GM23338 (cell line): ENCODE results near the gene ALKBH4.
"Not testable (repeated sequence)": the region's sequence is repeated elsewhere in the genome, so short reads cannot be mapped to it uniquely, and the experiment has no call there.

Experiments
- CREB1 ChIP-seq: fragments of 250-450 bp; sonication (Bioruptor Pico); IDR thresholded peaks from 2 replicates; pipeline ENCODE4 v1.5.0; 2020; ENCODE audit warnings: low read depth, mild to moderate bottlenecking, moderate library complexity
- CTCF ChIP-seq, 2 experiments: fragments of 200-600 bp in 1 of 2; sonication (generic) in 1 of 2; conservative IDR thresholded peaks; 2 replicates each; pipeline versions ENCODE4 v1.5.1 to v1.6.1; 2016 to 2017; ENCODE audit warnings: antibody characterized with exemption in 2 of 2, low read depth in 2 of 2, mild to moderate bottlenecking in 2 of 2, moderate library complexity in 1 of 2
- EZH2 ChIP-seq: fragments of 200-600 bp; sonication (generic); IDR thresholded peaks from one replicate; pipeline ENCODE4 v1.8.0; 2017; ENCODE audit warnings: antibody characterized with exemption, mild to moderate bottlenecking, low read depth; ENCODE audit not compliant: unreplicated experiment
- EZH2phosphoT487 ChIP-seq: fragments of 200-600 bp; sonication (generic); IDR thresholded peaks from one replicate; pipeline ENCODE4 v1.8.1; 2018; ENCODE audit warnings: antibody characterized with exemption; ENCODE audit not compliant: unreplicated experiment
- JUNB ChIP-seq: IDR thresholded peaks from one replicate; pipeline ENCODE4 v1.6.1; 2016; ENCODE audit warnings: antibody characterized with exemption; ENCODE audit not compliant: unreplicated experiment
- NANOG ChIP-seq: IDR thresholded peaks from 2 replicates; pipeline ENCODE4 v1.6.1; 2016; ENCODE audit warnings: antibody characterized with exemption, borderline replicate concordance
- POLR2AphosphoS5 ChIP-seq: IDR thresholded peaks from 2 replicates; pipeline ENCODE4 v1.6.1; 2016; ENCODE audit warnings: antibody characterized with exemption, low read depth
- STAT1 ChIP-seq: IDR thresholded peaks from one replicate; pipeline ENCODE4 v1.6.1; 2016; ENCODE audit warnings: antibody characterized with exemption; ENCODE audit not compliant: unreplicated experiment
- ZNF114 ChIP-seq: fragments of 250-450 bp; sonication (Bioruptor Pico); IDR thresholded peaks from 2 replicates; pipeline ENCODE4 v1.5.0; 2020; ENCODE audit warnings: mild to moderate bottlenecking, moderate library complexity
- TF ChIP-seq, protein P1 (sequence below): IDR thresholded peaks from one replicate; pipeline ENCODE4 v1.6.1; 2018; ENCODE audit warnings: antibody characterized with exemption; ENCODE audit not compliant: unreplicated experiment
- TF ChIP-seq, protein P2 (sequence below): fragments of 250-450 bp; sonication (Bioruptor Pico); IDR thresholded peaks from 2 replicates; pipeline ENCODE4 v1.5.0; 2020; ENCODE audit warnings: mild to moderate bottlenecking, moderate library complexity

GRCh38 chr7:102512642-102513221 is 48.1 kb upstream of the ALKBH4 start:
- not testable (repeated sequence) for TF ChIP-seq CTCF (conservative IDR thresholded peaks at IDR 0.05; ENCODE audit: low read depth in 2 of 2); POLR2AphosphoS5; CREB1; EZH2; EZH2phosphoT487; NANOG; ZNF114; JUNB; STAT1
- TF ChIP-seq, protein P1, sequence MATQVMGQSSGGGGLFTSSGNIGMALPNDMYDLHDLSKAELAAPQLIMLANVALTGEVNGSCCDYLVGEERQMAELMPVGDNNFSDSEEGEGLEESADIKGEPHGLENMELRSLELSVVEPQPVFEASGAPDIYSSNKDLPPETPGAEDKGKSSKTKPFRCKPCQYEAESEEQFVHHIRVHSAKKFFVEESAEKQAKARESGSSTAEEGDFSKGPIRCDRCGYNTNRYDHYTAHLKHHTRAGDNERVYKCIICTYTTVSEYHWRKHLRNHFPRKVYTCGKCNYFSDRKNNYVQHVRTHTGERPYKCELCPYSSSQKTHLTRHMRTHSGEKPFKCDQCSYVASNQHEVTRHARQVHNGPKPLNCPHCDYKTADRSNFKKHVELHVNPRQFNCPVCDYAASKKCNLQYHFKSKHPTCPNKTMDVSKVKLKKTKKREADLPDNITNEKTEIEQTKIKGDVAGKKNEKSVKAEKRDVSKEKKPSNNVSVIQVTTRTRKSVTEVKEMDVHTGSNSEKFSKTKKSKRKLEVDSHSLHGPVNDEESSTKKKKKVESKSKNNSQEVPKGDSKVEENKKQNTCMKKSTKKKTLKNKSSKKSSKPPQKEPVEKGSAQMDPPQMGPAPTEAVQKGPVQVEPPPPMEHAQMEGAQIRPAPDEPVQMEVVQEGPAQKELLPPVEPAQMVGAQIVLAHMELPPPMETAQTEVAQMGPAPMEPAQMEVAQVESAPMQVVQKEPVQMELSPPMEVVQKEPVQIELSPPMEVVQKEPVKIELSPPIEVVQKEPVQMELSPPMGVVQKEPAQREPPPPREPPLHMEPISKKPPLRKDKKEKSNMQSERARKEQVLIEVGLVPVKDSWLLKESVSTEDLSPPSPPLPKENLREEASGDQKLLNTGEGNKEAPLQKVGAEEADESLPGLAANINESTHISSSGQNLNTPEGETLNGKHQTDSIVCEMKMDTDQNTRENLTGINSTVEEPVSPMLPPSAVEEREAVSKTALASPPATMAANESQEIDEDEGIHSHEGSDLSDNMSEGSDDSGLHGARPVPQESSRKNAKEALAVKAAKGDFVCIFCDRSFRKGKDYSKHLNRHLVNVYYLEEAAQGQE: not testable (repeated sequence)
- TF ChIP-seq, protein P2, sequence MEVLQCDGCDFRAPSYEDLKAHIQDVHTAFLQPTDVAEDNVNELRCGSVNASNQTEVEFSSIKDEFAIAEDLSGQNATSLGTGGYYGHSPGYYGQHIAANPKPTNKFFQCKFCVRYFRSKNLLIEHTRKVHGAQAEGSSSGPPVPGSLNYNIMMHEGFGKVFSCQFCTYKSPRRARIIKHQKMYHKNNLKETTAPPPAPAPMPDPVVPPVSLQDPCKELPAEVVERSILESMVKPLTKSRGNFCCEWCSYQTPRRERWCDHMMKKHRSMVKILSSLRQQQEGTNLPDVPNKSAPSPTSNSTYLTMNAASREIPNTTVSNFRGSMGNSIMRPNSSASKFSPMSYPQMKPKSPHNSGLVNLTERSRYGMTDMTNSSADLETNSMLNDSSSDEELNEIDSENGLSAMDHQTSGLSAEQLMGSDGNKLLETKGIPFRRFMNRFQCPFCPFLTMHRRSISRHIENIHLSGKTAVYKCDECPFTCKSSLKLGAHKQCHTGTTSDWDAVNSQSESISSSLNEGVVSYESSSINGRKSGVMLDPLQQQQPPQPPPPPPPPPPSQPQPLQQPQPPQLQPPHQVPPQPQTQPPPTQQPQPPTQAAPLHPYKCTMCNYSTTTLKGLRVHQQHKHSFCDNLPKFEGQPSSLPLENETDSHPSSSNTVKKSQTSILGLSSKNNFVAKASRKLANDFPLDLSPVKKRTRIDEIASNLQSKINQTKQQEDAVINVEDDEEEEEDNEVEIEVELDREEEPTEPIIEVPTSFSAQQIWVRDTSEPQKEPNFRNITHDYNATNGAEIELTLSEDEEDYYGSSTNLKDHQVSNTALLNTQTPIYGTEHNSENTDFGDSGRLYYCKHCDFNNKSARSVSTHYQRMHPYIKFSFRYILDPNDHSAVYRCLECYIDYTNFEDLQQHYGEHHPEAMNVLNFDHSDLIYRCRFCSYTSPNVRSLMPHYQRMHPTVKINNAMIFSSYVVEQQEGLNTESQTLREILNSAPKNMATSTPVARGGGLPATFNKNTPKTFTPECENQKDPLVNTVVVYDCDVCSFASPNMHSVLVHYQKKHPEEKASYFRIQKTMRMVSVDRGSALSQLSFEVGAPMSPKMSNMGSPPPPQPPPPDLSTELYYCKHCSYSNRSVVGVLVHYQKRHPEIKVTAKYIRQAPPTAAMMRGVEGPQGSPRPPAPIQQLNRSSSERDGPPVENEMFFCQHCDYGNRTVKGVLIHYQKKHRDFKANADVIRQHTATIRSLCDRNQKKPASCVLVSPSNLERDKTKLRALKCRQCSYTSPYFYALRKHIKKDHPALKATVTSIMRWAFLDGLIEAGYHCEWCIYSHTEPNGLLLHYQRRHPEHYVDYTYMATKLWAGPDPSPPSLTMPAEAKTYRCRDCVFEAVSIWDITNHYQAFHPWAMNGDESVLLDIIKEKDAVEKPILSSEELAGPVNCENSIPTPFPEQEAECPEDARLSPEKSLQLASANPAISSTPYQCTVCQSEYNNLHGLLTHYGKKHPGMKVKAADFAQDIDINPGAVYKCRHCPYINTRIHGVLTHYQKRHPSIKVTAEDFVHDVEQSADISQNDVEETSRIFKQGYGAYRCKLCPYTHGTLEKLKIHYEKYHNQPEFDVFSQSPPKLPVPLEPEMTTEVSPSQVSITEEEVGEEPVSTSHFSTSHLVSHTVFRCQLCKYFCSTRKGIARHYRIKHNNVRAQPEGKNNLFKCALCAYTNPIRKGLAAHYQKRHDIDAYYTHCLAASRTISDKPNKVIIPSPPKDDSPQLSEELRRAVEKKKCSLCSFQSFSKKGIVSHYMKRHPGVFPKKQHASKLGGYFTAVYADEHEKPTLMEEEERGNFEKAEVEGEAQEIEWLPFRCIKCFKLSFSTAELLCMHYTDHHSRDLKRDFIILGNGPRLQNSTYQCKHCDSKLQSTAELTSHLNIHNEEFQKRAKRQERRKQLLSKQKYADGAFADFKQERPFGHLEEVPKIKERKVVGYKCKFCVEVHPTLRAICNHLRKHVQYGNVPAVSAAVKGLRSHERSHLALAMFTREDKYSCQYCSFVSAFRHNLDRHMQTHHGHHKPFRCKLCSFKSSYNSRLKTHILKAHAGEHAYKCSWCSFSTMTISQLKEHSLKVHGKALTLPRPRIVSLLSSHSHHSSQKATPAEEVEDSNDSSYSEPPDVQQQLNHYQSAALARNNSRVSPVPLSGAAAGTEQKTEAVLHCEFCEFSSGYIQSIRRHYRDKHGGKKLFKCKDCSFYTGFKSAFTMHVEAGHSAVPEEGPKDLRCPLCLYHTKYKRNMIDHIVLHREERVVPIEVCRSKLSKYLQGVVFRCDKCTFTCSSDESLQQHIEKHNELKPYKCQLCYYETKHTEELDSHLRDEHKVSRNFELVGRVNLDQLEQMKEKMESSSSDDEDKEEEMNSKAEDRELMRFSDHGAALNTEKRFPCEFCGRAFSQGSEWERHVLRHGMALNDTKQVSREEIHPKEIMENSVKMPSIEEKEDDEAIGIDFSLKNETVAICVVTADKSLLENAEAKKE (CRISPR knock-in tag): not testable (repeated sequence)
